Transverse colon (tissue), 4 donors: ENCODE data around the gene DICER1. TPM values are rescaled to one million over a fixed set of nuclear protein-coding genes. Genes with fewer than 3 reads are reported as not detected.

Experiments used
- DNase-seq: peaks from one replicate; pipeline ENCODE4 v3.0.0-alpha.2; 2019
- H3K27ac ChIP-seq, 4 donors: fragments of 200-600 bp; sonication (generic); 2 replicates each; pipeline ENCODE4 v1.5.1; 2016 to 2018; ENCODE audit warnings: inconsistent platforms in 4 of 4
- H3K27me3 ChIP-seq: fragments of 200-600 bp; sonication (generic); 2 replicates; pipeline ENCODE4 v1.5.1; 2017; ENCODE audit warnings: inconsistent platforms
- H3K36me3 ChIP-seq, 4 donors: fragments of 200-600 bp; sonication (generic); 2 replicates each; pipeline ENCODE4 v1.5.1; 2017 to 2019; ENCODE audit warnings: inconsistent platforms in 4 of 4
- H3K4me1 ChIP-seq, 4 donors: fragments of 200-600 bp; sonication (generic); 2 replicates each; pipeline ENCODE4 v1.5.1; 2017 to 2020; ENCODE audit warnings: inconsistent platforms in 4 of 4
- H3K4me3 ChIP-seq, 4 donors: fragments of 200-600 bp; sonication (generic); 1 replicate in 1 of 4; 2 replicates in 3 of 4; pipeline versions ENCODE4 v1.5.1 to v1.6.1; 2017 to 2019; ENCODE audit warnings: inconsistent platforms in 4 of 4
- H3K9me3 ChIP-seq, 2 donors: fragments of 200-600 bp; sonication (generic); 2 replicates each; pipeline ENCODE4 v1.5.1; 2017 to 2019; ENCODE audit warnings: inconsistent platforms in 2 of 2
- EP300 ChIP-seq: sonication (generic); formaldehyde crosslinking; IDR thresholded peaks from one replicate; pipeline ENCODE4 v1.6.1; 2017; ENCODE audit warnings: antibody characterized with exemption, low read depth
- POLR2A ChIP-seq: fragments of 450-650 bp; IDR thresholded peaks from one replicate; pipeline ENCODE4 v1.6.1; 2016; ENCODE audit warnings: antibody characterized with exemption, mild to moderate bottlenecking, moderate library complexity
- POLR2AphosphoS5 ChIP-seq, 3 donors: sonication (generic); formaldehyde crosslinking; IDR thresholded peaks; one replicate each; pipeline ENCODE4 v1.6.1; 2016; ENCODE audit warnings: antibody characterized with exemption in 3 of 3
- WGBS, 2 donors: methylation state at CpG; one replicate each; pipeline ENCODE4 v1.1.5; 2018; ENCODE audit warnings: low coverage in 1 of 2; 5-methylcytosine and 5-hydroxymethylcytosine counted together
- in situ Hi-C, 4 donors: fragments of 200-750 bp; cut with MboI; loops; one replicate each; pipeline versions ENCODE4 v1.15.0 to v1.15.1; 2017; ENCODE audit warnings: low sequenced_read_pairs in 3 of 4, low pct_ligation_motif_present in 1 of 4, low pct_unique_long_range_greater_than_20kb in 1 of 4
- intact Hi-C: fragments of 100-400 bp; cut with DNase I; formaldehyde crosslinking; loops from one replicate; pipeline ENCODE4 v1.15.1; 2023; ENCODE audit warnings: low total_unique reads
- total RNA-seq, 4 donors: library from RNA; depleted of rRNA; stranded (reverse); fragments of >200 nt; gene quantifications; one replicate each; pipeline ENCODE4 v1.1.0, GENCODE V29; 2016
- TF ChIP-seq, protein P1 (sequence below), 5 experiments: fragments of 200-600 bp in 3 of 5; fragments of 450-650 bp in 2 of 5; sonication (generic) in 3 of 5; IDR thresholded peaks; 1 replicate in 2 of 5; 2 replicates in 3 of 5; pipeline ENCODE4 v1.5.1; 2016 to 2017; ENCODE audit warnings: antibody characterized with exemption in 5 of 5, inconsistent platforms in 3 of 5, mild to moderate bottlenecking in 2 of 5, moderate library complexity in 1 of 5

Gene DICER1
- total RNA-seq, 4 donors from 2014 or later, result 45.6 to 102 (median 71.4) TPM

DNA sequence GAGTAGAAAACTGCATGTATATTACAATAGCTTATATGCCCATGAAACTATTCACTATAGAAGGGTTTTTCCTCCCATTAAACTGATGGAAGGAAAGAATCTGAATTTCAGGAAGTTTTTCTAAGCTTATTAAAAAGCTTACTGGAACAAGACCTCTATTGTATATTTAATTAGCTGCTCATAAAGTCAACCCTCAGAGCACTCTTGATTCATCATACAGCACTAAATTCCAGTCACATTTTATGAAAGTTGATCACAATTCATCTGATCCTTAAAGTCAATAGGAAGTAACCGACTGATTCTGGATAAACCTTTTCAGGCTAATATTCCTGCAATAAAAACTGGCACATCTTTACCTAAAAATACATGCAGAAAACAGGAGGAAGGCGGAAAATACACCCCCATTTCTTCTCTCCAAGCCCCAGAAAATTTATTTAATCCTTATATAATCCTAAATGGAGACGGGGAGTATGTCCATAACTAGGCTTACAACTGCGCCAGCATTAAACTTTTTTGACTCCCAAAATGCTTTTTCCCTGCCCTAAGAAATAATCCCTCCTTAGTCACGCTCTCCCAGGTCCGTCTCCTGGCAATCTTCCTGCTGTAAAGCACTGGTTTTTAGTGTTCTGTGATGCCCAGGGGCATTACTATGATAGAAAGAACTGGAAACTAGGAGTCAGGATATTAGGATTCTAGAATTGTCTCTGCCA is 35.3 kb downstream of the DICER1 start:
- in situ Hi-C loops (no loop called here), intact Hi-C loops (no loop called here)
- peaks cover 0 to 3% (median 0%) of the 10 kb centered on the region in 4 donors for H3K4me1 ChIP-seq
- no peaks in the 10 kb centered on the region for H3K27me3 ChIP-seq
- no peaks in the 10 kb centered on the region for H3K9me3 ChIP-seq
- DNase-seq, result no peak
- WGBS, 2 donors, result 84 to 88% methylated on average over 6 of the region's 6 CpGs
- no peak overlapping the region for H3K4me3 ChIP-seq
- TF ChIP-seq POLR2A (no peak), POLR2AphosphoS5 (IDR thresholded peaks at IDR 0.05) (no peak), EP300 (no peak)
- TF ChIP-seq, protein P1, sequence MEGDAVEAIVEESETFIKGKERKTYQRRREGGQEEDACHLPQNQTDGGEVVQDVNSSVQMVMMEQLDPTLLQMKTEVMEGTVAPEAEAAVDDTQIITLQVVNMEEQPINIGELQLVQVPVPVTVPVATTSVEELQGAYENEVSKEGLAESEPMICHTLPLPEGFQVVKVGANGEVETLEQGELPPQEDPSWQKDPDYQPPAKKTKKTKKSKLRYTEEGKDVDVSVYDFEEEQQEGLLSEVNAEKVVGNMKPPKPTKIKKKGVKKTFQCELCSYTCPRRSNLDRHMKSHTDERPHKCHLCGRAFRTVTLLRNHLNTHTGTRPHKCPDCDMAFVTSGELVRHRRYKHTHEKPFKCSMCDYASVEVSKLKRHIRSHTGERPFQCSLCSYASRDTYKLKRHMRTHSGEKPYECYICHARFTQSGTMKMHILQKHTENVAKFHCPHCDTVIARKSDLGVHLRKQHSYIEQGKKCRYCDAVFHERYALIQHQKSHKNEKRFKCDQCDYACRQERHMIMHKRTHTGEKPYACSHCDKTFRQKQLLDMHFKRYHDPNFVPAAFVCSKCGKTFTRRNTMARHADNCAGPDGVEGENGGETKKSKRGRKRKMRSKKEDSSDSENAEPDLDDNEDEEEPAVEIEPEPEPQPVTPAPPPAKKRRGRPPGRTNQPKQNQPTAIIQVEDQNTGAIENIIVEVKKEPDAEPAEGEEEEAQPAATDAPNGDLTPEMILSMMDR (IDR thresholded peaks at IDR 0.05), result no peak
- H3K27ac ChIP-seq, result no peak overlapping the region
- H3K36me3 ChIP-seq, result peaks cover 0 to 33% (median 7%) of the 10 kb centered on the region in 4 donors

DNA sequence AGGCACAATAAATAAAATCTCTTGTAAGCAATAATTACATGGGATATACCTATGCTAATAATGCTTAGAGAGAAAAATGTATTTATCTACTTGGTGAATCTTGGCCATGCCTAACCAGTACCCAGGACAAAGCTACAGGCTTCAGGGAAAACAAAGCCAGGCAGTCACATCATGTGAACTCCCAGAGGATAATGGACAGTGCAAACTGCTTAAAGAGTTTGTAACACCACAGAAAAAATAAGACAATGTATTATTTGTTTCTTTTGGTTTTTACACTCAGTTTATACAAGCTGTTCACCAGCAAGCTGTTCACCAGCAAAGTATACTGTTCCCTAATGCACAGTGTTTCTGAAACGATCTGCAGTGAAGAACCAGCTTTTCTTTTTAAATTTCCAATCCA is 38.0 kb downstream of the DICER1 start:
- H3K27ac ChIP-seq, result no peak overlapping the region
- 64 to 75% methylated on average over 1 of the region's 1 CpG for WGBS, 2 donors
- TF ChIP-seq POLR2AphosphoS5 (IDR thresholded peaks at IDR 0.05), result no peak
- TF ChIP-seq, protein P1 (IDR thresholded peaks at IDR 0.05), result no peak
- H3K4me1 ChIP-seq, result peaks cover 0 to 3% (median 0%) of the 10 kb centered on the region in 4 donors
- intact Hi-C loops, result no loop called here
- no peaks in the 10 kb centered on the region for H3K9me3 ChIP-seq
- peaks cover 0 to 28% (median 12%) of the 10 kb centered on the region in 4 donors for H3K36me3 ChIP-seq
- no peak for DNase-seq
- H3K4me3 ChIP-seq, result no peak overlapping the region
- in situ Hi-C loops, result no loop called here
- H3K27me3 ChIP-seq, result no peaks in the 10 kb centered on the region

DNA sequence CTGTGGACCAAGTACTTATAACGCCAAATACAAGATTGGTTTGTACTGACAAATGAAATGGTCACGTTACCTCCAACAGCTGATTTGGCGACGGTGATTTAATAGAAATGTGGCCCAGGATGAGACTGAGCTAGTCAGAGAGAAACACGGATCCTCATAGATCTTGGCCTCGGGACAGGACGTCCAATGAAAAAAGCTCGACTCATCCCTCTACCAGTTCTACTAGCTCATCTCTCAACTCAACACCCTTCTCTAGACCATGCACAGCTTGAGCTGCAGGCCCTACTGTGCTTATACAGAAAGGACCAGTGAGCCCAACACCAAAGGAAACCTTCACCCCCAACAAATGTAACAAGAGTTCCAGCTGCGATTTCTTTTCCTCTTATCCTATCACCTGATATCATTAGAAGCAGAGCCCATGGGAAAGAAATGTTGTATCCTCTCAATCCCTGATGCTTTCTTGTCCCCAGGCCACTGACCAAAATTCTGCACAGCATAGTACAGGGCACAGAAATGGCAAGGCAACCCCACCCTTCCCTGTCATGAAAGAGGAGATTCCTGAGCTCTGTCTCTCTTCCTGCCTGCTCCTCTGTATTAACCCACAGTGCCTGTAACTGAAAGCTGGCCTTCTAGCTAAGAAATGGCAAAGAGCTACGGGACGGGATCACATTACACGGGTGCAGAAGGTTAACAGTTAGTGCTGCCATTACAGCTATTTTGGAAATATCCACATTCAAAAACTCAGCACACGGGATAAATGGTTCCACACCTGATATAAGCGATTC is 39.2 kb downstream of the DICER1 start:
- intact Hi-C loops, result no loop called here

DNA sequence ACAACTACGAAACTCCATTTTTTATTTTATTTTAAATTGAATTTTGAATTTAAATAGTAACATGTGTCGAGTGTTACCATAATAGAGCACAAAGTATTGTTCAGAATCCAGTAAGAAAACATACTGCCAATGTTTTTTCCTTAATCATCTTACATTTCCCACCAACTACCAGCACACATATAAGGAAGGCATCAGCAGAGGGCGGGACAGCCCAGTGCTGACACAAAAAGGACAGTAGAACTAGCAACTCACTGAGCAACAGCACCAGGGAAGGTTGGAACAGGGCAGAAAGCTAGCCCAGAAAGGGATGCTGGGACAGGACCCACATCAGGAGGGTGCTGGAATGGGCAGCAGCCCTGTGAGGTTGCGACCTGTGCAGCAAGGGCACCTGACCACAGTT is 43.9 kb downstream of the DICER1 start:
- WGBS, 2 donors, result 90 to 96% methylated on average over 2 to 4 of the region's 4 CpGs
- intact Hi-C loops (no loop called here), in situ Hi-C loops (no loop called here)
- Histone ChIP-seq H3K36me3 (peaks cover 0 to 49% (median 24%) of the 10 kb centered on the region in 4 donors), H3K4me1 (no peaks in the 10 kb centered on the region), H3K27me3 (no peaks in the 10 kb centered on the region), H3K9me3 (no peaks in the 10 kb centered on the region), H3K27ac (no peak overlapping the region), H3K4me3 (no peak overlapping the region)
- DNase-seq, result no peak
- TF ChIP-seq, protein P1 (IDR thresholded peaks at IDR 0.05), result no peak
- TF ChIP-seq EP300, result no peak
- TF ChIP-seq POLR2AphosphoS5 (IDR thresholded peaks at IDR 0.05), result no peak
- no peak for TF ChIP-seq POLR2A

More for the DNA sequence above, 39.2 kb downstream of the DICER1 start:
- WGBS, 2 donors, result 91 to 96% methylated on average over 9 to 14 of the region's 14 CpGs
- Histone ChIP-seq H3K36me3 (peaks cover 0 to 20% (median 8%) of the 10 kb centered on the region in 4 donors), H3K27me3 (no peaks in the 10 kb centered on the region), H3K27ac (no peak overlapping the region), H3K4me3 (no peak overlapping the region), H3K9me3 (no peaks in the 10 kb centered on the region), H3K4me1 (peaks cover 0 to 3% (median 0%) of the 10 kb centered on the region in 4 donors)
- no peak for DNase-seq
- in situ Hi-C loops, result no loop called here
- TF ChIP-seq EP300, result no peak
- TF ChIP-seq POLR2A, result no peak
- TF ChIP-seq, protein P1 (IDR thresholded peaks at IDR 0.05), result no peak
- no peak for TF ChIP-seq POLR2AphosphoS5 (IDR thresholded peaks at IDR 0.05)
